IPS-NIHi7 (cell line): ENCODE measurements around the gene CEBPE.
"Not testable (repeated sequence)": the region's sequence is repeated elsewhere in the genome, so short reads cannot be mapped to it uniquely, and the experiment has no call there.

Experiments used
- DNase-seq: peaks from one replicate; pipeline ENCODE4 v3.0.0; 2012; ENCODE audit warnings: mixed read lengths; ENCODE audit errors: extremely low spot score

Gene CEBPE

DNA sequence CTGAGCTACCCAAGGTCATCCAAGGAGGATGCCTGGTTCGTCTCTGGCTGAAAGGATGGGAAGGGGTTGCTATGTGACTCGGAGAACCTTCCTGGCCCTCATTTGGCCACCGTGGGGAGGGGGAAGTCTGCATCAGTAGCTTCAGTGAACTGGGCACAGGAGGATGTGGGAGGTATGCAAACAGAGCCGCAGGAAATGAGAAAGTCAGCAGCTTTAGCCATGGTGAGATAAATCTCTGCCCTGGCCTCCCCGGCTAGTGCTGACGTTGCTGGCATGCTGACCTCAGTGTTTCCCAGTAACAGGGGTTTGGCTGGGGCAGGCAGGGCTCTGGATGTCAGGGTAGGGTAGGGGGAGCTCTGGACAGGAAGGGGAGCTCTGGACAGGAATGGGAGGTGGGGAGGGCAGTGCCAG is 2.3 kb upstream of the CEBPE start:
- peak; percentile 54 for DNase-seq

DNA sequence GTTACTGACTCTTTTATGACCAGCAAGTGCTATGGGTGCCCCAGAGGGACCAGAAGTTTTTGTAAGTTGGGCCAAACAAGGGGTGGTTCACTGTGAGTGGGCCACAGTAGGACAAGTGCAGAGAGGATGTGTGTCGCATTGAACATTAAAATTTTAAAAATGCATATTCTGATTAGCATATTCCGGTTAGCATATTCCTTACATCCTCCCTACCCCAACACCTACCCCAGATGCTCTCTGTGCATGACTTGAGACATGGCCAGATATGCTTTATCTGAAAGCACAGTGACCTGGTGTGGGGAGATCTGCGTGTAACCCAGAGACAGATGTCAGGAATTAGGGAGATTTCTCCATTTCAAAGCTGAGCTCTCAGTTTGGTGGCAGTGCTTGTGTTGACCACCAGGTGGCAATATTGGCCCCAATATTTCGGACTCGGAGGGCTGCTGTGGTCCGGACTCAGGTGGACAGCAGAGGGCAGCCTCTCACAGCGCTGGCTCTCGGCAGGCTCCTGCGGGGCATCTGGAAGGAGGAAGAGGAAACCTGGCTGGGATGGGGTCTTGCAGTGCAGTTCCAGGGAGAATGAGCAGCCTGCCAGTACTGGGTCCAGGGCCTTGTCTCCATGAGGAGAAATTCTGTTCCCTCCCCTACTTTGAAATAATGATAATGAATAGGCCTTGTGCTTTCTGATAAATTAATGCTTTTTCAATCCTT is 1.6 kb upstream of the CEBPE start:
- peak; percentile 95 for DNase-seq

DNA sequence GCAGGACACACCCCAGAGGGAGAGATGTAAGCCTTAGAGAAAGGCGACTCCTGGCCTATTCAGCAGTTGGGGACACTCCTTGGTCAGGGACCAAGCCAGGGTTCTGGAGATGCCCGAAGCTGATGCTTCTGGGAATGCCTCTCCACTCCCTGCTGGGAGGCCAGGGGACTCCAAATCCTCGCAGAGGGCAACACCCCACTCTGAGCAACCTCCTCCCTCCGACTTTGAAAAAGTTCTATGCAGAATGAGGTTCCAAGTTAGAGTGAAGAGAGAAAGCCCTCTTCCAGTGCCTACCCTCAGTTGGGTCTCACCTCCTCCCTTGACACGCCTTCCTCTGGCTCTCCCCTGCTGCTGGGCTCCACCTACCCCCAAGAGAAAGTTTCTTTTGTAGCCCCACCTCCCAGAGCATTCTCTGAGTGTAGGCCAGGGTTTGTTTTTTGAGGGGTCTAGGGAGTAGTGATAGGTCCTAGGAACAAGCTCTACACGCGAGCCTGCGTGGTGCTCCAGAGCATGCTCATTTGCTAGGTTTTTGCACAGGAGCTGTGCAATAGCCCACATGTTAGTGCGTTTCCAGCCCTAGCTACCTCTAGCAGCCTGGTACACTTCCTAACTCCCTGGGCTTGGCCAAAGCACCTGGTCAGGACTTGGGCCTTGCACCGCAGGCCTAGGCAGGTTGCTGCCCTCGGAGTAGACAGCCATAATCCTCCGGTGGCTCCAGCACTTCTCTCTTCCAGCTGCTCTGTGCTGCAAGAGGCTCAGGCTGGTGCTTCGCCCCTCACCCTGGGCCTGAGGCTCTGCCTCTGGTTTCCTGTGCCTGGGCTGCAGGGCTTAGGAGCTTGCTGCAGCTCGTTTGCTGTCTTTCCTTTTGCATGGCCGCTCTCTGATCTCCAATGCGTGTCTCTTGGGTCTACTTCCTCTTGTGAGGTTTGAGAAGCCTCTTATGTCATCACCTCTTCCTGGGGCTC is 590 bp upstream of the CEBPE start:
- DNase-seq = no peak

DNA sequence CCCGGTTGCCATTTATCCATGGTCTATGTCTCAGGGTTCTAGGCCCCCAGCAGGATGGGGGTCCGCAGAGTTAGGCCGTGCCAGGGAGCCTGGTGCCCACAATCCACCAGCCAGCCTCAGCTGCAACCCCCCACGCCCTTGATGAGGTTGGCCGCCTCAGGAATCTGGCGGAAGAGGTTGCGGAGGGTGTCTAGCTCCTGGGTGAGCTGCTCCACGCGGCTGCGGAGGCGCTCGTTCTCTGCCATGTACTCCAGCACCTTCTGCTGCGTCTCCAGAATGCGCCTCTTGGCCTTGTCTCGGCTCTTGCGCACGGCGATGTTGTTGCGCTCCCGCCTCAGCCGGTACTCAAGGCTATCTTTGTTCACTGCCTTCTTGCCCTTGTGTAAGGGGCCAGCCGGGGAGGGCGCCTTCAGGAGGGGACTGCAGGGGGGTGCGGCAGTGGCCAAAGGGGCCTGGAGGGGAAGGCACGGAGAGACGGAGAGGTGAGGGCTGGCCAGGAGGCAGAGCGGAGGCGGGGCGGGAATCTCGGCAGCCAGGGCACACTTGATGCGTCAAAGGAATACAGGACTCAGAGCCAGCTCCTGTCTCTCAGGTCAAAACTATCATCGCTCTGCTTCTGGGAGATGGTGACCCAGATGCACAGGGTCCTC is 1.6 kb downstream of the CEBPE start:
- DNase-seq = no peak

DNA sequence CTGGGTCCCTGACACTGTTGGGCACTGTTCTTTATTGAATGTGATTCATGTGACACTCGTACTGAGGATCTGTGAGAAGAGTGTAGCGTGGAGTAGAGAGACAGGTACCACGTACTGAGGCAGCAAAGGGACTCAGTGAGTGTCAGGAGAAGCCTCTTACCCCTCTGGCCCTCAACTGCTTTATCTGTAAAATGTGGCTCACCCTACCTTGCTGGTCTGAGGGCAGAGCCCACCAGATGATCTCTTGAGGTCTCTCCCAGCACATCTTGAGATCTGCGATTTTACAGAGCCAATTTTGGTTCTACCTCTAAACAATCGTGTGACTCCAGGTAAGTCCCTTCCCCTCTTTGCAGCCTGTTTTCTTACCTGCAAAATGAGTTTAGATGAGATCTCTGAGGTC is 3.1 kb downstream of the CEBPE start:
- no peak for DNase-seq

DNA sequence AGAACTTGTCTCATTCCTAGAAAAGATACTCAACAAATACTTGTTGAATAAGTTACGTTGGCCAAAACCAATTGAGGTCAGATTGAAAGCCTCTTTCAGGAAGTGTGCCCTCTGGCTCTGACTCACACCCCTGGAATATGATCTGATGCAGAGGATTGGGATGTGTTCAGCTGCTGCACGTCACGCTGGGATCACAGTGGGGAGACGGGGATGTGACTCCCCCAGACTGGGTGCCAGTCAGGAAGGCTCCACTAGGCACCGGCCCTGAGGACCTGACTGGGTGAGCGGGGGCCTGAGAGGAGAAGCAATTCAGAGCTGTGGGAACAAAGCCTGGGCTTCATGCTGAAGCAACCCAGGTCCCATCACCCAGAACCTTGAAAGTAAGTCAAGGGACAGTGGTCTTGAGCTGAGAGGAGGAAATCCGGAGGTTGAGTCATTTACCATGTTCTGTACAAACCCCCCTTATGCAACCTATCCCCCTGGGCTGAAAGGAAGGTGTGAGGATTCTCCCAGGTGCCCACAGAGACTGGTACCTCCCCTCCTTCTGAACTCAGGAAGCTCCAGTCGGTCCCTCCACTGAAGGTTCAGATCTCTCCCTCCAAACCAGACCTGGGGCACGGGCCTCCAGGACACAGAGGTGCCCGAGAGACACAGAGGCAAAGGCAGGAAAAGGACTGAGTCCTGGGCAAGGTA is 3.9 kb downstream of the CEBPE start:
- no peak for DNase-seq

DNA sequence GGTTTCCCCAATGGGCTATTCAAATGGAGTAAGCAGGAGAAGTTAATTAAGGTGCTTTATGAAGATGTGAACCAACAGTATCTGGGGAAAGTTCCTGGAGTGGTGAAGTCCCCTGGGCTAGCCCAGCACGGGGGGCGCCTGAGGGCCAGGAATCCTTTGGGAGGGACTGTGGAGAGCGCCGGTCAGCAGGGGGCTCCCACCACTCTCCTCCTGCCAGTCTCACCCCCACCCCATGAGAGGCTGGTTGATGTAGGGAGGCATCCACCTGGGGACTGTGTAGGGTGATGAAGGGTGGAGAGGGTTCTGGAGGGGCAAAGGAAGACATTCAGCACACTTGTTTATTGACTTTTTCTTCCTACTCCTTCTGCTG is 4.4 kb downstream of the CEBPE start:
- DNase-seq = no peak

DNA sequence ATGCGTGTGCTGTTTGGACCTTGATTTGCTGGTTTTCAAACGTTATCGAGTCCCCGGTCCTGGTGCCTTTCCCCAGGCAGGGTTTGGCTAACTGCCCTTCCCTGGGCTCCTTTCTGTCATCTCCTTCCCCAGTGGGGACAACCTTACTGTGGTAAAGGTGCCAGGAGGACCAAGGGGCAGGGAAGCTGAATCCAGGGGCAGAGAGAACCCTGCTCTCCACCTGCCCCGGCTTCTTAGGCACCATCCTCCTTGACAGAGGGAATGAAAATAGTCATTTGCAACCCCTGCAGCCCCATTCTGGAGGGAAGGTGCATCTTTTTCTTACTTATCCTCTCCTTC is 5.0 kb downstream of the CEBPE start:
- no peak for DNase-seq

DNA sequence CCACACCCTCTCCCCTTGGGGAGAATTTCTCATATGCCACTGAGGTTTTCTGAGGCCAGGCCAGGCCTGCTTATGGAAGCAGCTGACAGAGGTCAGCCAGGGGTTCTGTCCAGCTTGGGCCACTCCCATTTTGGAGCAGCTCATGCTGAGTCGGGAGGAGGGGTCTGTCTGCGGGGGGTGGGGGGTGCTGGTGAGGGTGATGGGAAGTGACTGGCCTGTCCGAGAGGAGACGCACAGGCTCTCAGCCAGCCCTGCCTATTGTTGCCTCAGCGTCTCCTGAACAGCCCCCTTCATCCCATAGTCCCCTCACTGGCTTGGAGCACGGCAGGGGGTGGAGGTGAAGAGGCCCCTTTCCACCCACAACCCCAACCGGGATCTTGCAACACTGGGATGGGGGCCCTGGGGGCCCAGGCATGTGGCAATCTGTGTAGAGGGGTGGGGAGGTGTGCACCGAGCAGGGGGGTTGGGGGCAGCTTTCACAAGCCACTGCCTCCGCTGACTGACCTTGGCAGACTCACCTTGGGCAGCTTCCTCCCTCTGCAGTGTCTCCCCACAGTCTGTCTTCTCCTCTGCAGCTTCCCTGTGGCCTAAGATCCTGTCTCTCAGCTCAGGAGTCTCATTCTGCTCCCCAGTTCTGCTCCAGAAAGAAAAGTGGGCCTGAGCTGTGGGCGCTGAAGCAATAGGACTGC is 5.5 kb downstream of the CEBPE start:
- DNase-seq = no peak

DNA sequence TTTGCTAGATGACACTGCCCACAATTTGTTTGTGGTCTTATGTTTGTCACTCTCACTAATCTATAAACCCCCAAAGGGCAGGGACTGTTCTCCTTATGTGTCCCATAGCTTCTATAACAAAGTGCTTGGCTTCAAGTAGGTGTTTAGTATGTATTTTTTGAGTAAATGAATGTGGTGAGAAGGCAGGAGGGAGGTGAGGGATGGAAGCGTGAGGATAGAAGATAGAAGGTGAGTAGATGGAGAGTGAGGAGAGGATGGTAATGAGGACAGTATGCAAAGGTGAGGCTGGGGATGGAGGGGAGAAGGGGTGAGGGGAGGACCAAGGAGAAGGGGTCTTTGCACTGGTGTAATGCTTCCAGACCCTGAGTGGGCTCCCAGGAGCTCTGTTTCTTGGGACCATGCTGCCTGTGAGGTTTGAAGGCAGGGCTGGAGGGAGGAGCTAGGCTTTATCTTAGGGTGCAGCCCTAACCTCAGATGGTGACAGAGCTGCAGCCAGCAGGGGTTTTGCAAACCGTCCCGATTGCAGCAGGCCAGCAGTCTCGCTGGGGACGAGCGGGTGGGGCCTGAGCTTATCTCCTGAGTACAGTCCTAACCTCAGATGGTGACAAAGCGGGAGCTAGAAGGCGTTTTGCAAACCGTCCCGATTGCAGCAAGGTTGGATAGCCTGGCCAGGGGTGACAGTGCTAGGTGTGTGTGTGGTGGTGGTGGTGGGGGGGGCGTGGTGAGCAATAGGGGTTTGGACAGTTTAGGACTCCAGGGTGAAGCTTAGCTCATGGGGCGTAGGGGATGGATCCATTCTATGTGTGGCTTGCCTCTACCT is 6.5 kb downstream of the CEBPE start:
- no peak for DNase-seq

DNA sequence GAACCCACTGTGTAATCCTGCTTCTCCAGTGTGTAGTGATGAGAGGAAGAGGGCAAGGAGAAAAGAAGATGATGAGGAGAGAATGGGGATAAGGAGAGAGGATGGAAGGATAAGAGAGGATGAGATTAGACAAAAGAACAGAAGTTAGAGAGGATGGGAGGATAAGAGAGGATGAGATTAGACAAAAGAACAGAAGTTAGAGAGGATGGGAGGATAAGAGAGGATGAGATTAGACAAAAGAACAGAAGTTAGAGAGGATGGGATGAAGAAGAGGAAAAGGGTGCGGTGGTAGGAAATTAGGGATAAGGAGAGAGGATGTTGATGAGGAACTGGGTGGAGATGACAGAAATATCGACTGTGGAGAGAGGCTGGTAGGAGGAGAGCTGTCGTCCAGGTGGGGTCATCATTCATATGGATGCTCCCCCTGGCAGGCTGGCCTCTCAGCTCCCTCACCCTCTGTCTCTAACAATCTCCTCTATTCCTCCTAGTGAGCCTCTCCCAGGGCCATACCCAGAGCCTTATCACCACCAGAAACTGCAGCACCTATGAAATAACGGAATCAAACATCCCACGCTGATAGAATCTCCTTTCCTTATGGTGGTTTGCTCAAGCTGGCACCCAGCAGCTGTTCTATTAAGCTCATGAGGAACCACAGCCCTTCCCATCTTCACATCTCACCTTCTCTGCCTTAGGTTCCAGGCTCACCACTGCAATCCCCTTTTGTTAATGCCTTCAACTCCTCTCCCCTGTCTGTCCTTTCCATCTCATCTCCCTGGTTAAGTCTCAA is 8.3 kb downstream of the CEBPE start:
- DNase-seq = no peak

DNA sequence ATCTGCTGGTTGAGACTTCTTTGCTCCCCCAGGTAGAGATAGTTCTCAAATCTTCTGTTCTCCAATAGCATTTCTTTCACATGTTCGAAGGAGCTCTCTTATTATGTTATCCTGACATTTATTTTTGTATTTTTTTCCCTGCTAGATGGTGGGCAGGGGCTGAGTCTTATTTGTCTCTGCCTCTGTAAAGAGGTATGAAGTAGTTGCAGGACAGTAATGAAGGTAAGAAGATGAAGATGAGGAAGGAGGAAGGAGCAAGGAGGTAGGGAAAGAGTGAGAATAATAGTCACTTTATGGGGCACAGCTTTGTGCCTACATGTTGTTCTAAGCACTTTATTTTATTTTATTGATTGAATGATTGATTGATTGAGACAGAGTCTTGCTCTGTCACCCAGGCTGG is 9.3 kb downstream of the CEBPE start:
- DNase-seq = no peak

DNA sequence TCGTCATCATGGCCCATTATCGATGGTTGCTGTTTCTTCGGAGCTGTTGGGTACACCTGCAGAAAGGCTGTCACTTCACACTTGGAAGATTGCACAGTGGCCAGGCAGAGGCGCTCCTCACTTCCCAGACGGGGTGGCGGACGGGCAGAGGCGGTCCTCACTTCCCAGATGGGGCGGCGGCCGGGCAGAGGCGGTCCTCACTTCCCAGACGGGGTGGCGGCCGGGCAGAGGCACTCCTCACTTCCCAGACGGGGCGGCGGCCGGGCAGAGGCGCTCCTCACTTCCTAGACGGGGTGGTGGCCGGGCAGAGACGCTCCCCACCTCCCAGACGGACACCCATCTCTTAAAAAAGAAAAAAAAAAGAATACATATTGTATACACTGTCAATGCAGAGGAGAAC is 10.9 kb downstream of the CEBPE start:
- DNase-seq = not testable (repeated sequence)

DNA sequence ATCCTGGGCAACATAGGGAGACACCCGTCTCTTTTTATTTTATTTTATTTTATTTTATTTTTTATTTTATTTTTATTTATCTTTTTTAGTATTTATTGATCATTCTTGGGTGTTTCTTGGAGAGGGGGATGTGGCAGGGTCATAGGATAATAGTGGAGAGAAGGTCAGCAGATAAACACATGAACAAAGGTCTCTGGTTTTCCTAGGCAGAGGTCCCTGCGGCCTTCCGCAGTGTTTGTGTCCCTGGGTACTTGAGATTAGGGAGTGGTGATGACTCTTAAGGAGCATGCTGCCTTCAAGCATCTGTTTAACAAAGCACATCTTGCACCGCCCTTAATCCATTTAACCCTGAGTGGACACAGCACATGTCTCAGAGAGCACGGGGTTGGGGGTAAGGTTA is 11.4 kb downstream of the CEBPE start:
- DNase-seq = not testable (repeated sequence)

DNA sequence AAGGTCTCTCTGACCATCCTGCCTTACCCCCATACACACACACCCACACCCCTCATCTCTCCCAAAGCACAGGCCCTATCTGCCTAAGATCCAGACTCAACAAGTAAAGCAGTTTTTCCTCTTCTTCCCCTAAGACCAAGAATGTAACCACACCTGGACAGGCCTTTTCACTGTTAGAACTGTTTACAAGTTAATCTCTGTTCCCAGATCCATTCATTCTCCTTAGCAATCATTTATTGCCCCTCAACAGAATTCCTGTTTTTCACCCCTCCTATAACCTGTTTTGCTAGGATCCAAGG is 12.4 kb downstream of the CEBPE start:
- DNase-seq = no peak

DNA sequence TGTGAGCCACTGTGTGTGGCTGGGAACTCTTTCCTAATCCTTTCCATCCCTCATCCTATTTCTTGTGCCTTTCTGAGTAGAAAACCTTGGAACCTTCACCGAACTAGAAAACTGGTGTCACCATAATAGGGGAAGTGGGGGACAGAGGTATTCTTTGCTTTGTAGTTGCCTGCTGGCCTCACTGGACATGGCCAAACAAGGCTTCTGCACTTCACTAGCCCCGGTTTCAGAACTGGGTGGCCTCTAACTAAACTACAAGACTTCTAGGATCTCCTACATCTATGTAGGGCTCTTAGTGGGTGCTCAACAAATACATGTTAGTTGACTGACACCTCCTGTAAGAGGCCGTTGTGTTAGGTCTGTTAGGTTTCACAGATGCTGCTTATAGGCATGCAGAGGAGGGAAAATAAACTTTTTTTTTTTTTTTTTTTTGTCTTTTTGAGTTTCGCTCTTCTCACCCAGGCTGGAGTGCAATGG is 13.7 kb downstream of the CEBPE start:
- DNase-seq = no peak

DNA sequence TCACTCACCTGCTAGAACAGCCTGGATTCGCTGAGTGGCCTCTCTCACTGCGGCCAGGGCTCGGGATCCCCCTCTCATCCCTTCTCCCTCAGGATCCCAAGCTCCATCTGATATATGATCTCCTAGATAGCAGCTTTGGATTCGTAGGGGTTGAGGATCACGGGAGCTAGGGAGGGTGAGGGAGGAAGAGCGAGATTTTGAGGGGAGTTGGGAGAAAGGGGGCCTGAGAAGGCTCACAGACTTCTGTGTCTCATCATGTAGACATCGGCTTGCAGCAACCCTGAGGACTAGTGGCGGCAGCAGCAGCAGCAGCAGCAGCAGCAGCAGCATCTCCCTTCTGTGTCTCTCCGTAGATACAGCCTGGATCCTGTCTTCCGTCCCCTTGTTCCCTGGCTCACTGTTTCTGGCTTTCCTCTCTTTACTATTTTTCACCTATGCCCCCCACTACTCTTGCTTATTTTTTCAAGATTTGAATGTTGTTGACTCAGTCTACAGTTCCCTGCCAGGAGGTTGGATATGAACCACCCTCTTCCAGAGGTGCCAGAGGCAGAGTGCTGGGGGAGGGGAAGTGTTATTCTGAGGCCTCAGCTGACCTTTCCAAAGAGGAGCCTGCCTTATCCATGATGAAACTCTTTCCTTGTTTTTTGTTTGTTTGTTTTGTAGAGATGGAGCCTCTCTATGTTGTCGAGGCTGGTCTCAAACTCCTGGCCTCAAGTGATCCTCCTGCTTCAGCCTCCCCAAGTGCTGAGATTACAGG is 14.3 kb downstream of the CEBPE start, which contains the start of gene CIROP:
Gene CIROP, minus strand, starts transcription at position 399 of the 757 bp plus-strand sequence. Its CDS starts 69 bp downstream, at position 330.
- no peak for DNase-seq

DNA sequence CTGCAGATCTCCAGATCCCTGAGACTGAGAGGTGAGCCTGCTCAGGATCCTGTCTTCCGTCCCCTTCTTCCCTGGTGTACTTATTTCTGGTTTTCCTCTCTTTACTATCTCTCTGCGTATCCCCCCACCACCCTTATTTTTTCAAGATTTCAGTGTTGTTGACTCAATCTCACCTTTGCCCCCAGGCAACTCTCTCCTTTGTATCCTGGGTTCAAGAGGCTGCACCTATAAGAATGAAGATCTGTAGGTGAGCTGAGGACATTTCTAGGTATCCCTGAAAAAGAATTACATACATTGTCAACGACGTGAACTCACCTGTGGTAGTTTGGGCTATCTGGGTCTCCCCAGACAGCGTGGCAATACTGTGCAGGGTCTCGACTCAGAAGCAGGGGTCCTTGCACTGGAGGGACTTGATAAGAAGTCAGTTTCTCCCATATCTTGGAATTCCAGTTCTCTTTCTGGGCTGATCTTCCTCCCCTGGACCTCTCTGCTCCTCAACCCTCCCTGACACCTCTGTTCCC is 14.9 kb downstream of the CEBPE start:
- DNase-seq = no peak

DNA sequence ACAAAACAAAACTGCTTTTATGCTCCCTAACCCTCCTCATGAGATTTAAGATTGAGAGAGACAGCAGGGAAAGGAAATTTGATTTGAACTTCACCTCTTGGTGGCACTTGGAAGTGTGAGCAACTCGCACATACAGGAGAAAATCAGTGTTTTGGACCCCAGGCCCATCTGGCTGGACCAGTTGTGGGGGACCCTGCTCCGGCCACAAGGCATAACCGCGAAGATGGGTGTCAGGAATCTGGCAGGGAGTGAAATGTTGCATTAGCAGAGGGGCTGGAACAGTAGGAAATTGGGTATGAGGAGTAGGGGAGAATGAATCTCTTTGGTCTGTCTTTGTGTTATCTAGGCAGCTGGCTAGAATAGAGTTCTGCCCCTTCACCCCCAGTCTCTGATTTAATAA is 15.5 kb downstream of the CEBPE start:
- DNase-seq = no peak
